Activated T-helper 1 cell treated with anti-CD3 and anti-CD28 coated beads, Interleukin-2, amount 50 U/mL, for 16 hours (primary cell): ENCODE results near the gene MOCS3.

Experiments
- DNase-seq, 2 donors: peaks; one replicate each; pipeline ENCODE4 v3.0.0-alpha.2; 2020; ENCODE audit warnings: low read depth in 1 of 2, low spot score in 1 of 2

MOCS3 gene

GRCh38 chr20:50980851-50981713, 22.5 kb downstream of the MOCS3 start:
- DNase-seq: peak; percentile 25 to 39

GRCh38 chr20:50981714-50982048, 23.1 kb downstream of the MOCS3 start:
- DNase-seq: no peak

GRCh38 chr20:50982363-50982762, 23.7 kb downstream of the MOCS3 start:
- no peak for DNase-seq

DNA sequence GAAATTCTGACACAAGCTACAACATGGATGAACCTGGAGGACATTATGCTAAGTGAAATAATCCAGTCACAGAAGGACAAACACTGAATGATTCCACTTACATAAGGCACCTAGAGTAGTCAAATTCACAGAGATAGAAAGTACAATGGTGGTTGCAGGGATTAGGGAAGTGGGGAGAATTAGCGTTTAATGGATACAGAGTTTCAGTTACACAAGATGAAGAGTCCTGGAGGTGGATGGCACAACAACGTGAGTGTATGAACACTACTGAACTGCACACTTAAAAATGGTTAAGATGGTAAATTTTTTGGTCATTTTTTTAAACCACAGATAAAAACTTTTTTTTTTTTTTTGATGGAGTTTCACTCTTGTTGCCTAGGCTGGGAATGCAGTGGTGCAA, 24.7 kb downstream of the MOCS3 start:
- no peak for DNase-seq

DNA sequence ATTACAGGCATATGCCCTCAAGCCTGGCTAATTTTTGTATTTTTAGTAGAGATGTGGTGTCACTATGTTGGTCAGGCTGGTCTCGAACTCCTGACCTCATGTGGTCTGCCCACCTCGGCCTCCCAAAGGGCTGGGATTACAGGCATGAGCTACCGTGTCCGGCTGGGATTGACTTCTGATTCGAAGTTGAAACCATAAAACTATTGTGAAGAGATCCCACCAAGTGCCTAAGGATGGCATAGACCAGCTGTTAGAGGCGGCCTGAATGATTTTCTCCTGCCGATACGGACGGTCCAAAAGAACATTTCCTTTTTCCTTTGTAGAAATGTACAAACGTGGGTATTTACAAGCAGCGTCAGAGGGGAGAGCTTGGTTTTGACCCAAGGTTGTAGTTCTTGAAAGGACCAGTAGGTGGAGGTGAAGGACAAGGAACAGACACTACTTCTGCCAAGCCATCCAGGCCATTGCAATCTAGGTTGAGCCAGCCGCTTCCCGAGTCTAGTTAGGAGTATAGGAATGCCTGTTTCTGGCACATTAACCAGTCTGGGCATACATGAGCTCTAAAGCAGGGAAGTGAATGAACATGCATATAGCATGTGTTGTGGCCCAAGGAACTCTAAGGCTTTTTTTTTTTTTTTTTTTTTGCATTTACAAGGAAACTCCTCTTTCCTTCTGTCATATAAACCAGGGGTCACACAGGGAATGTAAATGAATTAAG, 29.0 kb downstream of the MOCS3 start:
- peak; percentile 12 to 38 for DNase-seq

DNA sequence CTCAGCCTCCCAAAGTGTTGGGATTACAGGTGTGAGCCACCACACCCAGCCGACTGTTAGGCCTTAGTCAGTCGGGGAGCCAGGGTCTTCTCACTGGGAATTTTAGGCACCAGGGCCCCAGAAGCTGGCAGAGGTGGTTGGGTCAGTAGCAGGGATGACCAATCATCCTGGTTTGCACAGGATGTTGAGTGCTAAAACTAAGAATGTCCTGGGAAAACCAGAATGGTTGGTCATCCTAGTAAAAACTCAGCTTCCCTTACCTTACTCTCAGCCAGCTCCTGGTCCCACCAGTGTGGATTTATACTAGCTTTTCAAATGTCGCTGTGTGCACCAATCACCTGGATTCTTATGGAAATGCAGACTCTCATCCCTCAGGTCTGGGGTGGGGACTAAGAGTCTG, 32.5 kb downstream of the MOCS3 start:
- DNase-seq: no peak

DNA sequence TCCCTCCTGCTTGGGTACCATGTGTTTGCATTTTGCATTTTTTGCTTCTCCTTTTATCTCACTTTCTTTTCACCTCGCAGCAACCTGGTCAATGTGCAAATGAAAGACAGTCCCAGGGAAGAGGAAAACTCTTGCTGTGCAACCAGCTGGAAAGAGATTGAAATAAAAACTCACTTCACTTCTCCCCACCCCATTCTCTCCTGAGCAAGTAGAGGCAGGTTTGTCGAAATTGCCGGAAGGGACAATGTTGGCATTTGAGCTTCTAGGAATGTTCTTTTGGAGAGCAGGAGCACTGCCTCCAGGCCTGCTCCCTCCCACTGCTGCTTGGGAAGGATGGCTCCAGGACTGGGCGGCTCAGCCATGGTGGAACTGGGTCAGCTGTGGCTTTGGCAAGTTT, 33.7 kb downstream of the MOCS3 start:
- no peak for DNase-seq

DNA sequence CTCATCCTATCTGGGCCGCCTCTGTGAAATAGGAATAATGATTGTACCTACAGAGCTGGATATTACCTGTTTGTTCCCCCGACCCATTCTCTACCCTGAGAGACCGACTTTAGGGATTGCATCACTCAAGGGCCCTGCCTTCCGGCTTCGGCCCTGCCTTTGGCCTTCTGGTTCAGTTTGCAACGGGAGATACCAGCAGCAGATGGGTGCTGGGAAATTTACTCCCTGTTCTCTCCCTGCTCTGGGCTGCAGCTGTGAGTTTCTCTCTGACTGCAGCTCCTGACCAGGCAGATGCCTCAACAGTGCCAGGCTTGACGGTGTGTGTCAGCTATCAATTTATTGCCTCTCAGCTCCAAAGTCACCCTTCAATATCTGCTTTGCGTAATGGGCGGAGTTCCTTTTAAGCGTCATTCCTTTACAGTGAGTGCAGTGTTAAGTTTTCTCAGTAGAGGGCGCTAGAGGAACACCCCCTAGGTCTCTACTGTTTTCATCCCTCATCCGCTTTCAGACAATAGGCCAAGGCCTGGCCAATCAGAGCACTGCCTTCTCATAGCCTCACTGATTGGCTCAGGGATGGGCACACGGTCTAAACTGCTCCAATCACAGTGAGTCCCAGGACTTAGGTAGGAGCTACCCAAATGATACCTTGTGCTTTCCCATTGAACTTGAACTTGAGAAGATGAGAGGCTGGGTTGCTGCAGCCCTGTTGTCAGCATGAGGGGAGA, 34.3 kb downstream of the MOCS3 start:
- DNase-seq: peak in 1 of 2 donors; percentile 6

DNA sequence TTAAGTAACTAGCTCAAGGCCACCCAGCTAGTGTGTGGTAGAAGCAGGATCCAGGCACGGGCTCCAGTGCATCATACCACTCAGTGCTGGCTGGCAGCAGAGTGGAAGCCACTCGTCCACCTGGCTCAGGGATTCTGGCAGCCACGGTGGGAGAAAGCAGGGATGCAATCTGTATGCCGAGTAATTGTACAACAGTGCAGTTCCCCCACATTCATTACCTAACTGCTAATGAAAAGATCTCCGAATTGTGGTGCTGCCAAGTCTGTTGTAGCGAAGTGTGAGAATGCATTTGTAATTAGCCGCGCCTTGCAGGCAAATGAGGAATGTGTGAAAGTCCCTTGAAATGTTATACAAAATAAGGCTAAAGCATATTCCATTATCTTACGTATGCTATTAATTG, 35.3 kb downstream of the MOCS3 start:
- no peak for DNase-seq

DNA sequence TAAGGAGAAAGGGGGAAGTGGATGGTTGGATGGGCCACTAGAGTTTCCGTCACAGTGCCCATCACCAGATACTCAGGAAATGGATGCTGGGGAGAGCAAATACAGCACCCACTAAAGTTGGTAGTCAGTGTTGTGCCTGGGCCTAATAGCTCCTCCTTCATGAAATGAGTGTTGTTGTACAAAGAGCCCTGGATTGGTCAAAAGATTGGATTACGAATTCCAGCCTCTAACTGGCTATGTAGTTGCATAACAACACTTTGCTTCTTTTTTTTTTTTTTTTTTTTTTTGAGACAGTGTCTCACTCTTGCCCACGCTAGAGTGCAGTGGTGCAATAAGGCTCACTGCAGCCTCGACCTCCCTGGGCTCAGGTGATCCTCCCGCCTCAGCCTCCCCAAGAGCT, 36.9 kb downstream of the MOCS3 start:
- DNase-seq: no peak

DNA sequence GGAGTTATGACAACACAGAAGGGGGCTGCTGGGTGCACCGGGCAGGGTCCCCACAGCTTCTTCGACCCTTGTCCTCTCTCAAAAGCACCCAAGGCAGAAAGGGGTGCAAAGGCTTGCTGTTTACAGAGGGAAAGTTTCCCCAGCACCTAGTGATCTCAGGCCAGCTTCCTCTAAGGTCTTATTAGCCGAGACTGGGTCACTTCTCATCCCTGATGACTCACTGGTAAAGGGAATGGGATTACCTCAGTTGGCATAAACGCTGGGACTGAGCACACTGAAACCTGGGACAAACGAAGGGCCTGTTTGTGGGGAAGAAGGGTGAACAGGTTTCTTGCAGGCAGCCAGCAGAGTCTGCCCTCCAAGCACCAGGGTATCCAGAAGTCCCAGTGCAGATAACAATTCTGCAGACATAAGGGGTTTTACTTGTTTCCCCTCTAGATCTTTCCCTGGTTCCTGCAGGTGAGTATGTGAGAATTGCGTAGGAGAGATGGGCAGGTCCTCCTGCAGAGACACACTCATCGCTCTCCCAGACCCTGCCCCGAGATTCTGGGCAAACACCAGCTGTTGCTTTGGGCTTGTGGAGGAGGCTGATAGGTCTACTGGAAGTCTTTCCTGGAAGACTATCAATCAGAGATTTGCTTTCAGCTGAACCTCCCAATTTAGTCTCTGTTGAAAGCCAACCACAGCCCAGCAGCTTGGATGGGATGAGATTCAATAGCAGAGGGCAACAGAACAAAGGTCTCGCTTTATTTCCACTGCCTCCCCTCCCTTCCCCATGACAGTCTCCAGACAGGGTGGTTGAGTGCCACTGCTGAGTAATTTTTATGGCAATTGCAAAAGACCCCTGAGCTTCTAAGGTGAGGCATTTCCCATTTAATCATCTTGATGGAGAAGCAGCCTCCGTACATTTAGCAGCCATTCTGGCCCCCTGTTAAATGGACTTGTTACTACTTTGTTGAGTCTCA, 38.6 kb downstream of the MOCS3 start:
- no peak for DNase-seq

GRCh38 chr20:50999355-50999754, 40.7 kb downstream of the MOCS3 start:
- no peak for DNase-seq

DNA sequence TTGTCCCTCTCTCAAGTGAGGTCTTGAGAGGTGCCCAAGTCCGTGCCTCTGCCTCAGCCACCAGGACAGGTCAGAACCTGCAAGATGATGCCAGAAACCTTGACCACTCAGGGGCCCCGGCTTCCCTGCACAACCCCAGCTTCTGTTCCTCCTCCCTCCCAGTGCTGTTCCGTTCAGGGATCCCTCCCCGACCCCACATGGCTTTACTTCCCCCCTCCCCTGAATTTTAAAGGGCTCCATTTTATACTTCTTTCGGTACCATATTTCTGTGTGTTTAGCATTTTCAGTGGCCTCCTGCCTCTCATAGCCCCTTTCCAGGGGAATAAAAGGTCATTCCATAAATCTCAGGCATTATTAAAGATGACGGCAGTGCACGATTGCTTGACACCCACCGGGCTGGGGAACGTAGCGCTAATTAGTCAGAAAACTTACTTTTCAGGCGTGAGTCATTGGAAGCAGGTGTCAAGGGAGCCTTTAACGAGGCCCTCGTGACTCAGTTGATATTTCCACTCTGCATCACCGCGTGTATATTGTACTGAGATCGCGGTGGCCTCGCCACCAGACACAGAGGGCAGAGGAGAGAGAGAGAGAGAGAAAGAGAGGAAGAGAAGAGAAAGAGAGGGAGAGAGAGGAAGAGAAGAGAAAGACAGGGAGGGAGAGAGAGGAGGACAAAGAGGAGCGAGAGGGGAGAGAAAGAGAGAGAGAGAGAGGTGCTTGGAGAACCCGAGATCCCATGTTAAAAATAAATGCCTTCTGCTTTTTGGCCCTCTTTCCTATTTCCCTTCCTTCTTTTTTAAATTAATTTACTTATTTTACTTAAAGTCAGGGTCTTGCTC, 43.0 kb downstream of the MOCS3 start:
- no peak for DNase-seq

GRCh38 chr20:51002633-51003032, 44.0 kb downstream of the MOCS3 start:
- DNase-seq: no peak

GRCh38 chr20:51003753-51004152, 45.1 kb downstream of the MOCS3 start:
- no peak for DNase-seq

GRCh38 chr20:51004305-51004727, 45.7 kb downstream of the MOCS3 start:
- DNase-seq: no peak

DNA sequence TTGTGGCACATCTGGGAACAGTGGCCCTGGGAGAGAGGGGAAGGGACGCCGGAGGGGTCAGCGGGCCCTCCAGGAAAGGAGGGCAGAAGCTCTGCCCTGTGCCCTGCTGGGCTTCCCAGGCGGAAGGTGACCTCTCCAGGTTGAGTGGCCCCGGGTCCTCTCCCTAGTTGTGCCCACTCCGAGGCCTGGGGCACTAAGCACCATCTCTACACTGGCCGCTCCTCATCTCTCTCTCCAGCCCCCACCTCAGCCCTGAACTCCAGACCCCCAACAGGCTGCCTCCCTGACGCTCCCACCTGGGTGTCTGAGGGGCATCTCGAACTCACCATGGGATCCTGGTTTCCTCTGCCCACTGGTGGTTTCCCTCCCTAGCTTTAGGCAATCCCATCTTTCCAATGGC, 46.2 kb downstream of the MOCS3 start:
- DNase-seq: no peak

DNA sequence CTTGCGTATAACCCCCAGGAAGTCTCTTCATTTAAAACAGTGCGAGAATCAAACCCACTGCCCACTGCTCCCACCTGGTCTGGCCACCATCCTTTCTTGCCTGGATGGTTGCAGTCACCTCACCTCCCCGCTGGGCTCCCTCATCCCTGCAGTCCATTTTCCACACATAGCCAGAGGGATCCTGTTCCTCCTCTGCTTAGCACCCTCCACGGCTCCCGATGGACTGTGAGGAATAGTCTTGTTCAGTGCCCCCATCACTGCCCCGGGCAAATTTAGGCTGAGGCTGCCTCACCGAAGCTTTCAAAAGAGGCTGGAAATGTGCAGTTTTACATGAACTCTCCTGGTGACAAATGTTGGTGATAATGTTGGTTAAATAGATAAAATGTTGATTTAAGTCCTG, 46.6 kb downstream of the MOCS3 start:
- no peak for DNase-seq

- DNase-seq: no peak
Measured at GRCh38 chr20:51008718-51009117, 50.1 kb downstream of the MOCS3 start.
